ENCODE measurements around the gene KLHL2.

DNA sequence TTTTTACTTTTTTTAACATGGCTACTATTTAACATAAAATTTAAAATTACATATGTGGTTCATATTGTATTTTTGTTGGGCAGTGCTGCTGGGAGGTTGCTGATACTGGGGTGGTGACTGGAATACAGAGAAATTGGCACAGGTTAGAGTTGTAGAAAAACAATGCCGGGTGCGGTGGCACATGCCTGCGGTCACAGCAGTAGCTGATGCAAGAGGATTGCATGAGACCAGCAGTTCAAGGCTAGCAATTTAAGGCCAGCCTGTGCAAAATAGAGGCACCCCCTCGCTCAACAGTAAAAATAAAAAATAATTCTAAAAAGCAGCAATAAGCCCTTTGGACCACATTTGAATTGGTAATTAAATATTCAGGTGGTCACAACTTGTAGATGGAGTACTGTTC lies 159.7 kb downstream of the KLHL2 start:
- TF ChIP-seq MAX (CRISPR knock-in tag; IDR thresholded peaks at IDR 0.05) (no peak), CTCF (IDR thresholded peaks at IDR 0.05) (no peak), NFE2L1 (CRISPR knock-in tag; IDR thresholded peaks at IDR 0.05) (no peak), FOXP4 (CRISPR knock-in tag; IDR thresholded peaks at IDR 0.05) (no peak), ATF1 (CRISPR knock-in tag; IDR thresholded peaks at IDR 0.05) (no peak), MLX (CRISPR knock-in tag; IDR thresholded peaks at IDR 0.05) (no peak), CREM (CRISPR knock-in tag; IDR thresholded peaks at IDR 0.05) (no peak)
- TF ChIP-seq, protein P1, sequence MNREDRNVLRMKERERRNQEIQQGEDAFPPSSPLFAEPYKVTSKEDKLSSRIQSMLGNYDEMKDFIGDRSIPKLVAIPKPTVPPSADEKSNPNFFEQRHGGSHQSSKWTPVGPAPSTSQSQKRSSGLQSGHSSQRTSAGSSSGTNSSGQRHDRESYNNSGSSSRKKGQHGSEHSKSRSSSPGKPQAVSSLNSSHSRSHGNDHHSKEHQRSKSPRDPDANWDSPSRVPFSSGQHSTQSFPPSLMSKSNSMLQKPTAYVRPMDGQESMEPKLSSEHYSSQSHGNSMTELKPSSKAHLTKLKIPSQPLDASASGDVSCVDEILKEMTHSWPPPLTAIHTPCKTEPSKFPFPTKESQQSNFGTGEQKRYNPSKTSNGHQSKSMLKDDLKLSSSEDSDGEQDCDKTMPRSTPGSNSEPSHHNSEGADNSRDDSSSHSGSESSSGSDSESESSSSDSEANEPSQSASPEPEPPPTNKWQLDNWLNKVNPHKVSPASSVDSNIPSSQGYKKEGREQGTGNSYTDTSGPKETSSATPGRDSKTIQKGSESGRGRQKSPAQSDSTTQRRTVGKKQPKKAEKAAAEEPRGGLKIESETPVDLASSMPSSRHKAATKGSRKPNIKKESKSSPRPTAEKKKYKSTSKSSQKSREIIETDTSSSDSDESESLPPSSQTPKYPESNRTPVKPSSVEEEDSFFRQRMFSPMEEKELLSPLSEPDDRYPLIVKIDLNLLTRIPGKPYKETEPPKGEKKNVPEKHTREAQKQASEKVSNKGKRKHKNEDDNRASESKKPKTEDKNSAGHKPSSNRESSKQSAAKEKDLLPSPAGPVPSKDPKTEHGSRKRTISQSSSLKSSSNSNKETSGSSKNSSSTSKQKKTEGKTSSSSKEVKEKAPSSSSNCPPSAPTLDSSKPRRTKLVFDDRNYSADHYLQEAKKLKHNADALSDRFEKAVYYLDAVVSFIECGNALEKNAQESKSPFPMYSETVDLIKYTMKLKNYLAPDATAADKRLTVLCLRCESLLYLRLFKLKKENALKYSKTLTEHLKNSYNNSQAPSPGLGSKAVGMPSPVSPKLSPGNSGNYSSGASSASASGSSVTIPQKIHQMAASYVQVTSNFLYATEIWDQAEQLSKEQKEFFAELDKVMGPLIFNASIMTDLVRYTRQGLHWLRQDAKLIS (CRISPR knock-in tag; IDR thresholded peaks at IDR 0.05; ENCODE audit: borderline replicate concordance): no peak
- TF ChIP-seq, protein P2, sequence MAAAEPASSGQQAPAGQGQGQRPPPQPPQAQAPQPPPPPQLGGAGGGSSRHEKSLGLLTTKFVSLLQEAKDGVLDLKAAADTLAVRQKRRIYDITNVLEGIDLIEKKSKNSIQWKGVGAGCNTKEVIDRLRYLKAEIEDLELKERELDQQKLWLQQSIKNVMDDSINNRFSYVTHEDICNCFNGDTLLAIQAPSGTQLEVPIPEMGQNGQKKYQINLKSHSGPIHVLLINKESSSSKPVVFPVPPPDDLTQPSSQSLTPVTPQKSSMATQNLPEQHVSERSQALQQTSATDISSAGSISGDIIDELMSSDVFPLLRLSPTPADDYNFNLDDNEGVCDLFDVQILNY (CRISPR knock-in tag; IDR thresholded peaks at IDR 0.05): no peak

Data from WTC11 (cell line).